Left renal pelvis (tissue), 4 donors: ENCODE results near the gene FAT1. TPM values are rescaled to one million over a fixed set of nuclear protein-coding genes. Genes with fewer than 3 reads are reported as not detected.

Experiments used
- DNase-seq, 4 donors: peaks; one replicate each; pipeline ENCODE4 v3.0.0-alpha.2; 2013; ENCODE audit warnings: low read depth in 4 of 4, low spot score in 3 of 4
- polyA plus RNA-seq, 4 donors: library from polyadenylated mRNA; unstranded; fragments of 120-200 nt; gene quantifications; one replicate each; pipeline ENCODE4 v1.2.1, GENCODE V29; 2013; ENCODE audit not compliant: insufficient read length in 4 of 4

FAT1 gene
- polyA plus RNA-seq, 4 donors: 84.3 to 242 (median 235) TPM

GRCh38 chr4:186754976-186755375 lies 31.3 kb upstream of the FAT1 start:
- DNase-seq: no peak

GRCh38 chr4:186752325-186752724 lies 28.7 kb upstream of the FAT1 start:
- DNase-seq: no peak

- DNase-seq: no peak
Measured at GRCh38 chr4:186749611-186750281, 26.1 kb upstream of the FAT1 start.

- no peak for DNase-seq
Measured at GRCh38 chr4:186746581-186746980, 22.9 kb upstream of the FAT1 start.

- DNase-seq: no peak
Measured at GRCh38 chr4:186743261-186743660, 19.6 kb upstream of the FAT1 start.

GRCh38 chr4:186740822-186741221 lies 17.2 kb upstream of the FAT1 start:
- no peak for DNase-seq

- no peak for DNase-seq
Measured at GRCh38 chr4:186739802-186740434, 16.3 kb upstream of the FAT1 start.

GRCh38 chr4:186739317-186739716 lies 15.7 kb upstream of the FAT1 start:
- DNase-seq: no peak

GRCh38 chr4:186738421-186738820 lies 14.8 kb upstream of the FAT1 start:
- no peak for DNase-seq

GRCh38 chr4:186737427-186737826 lies 13.8 kb upstream of the FAT1 start:
- no peak for DNase-seq

GRCh38 chr4:186736466-186736865 lies 12.8 kb upstream of the FAT1 start:
- no peak for DNase-seq

- DNase-seq: no peak
Measured at GRCh38 chr4:186734251-186734650, 10.6 kb upstream of the FAT1 start.

GRCh38 chr4:186733778-186734177 lies 10.1 kb upstream of the FAT1 start:
- no peak for DNase-seq

- DNase-seq: no peak
Measured at GRCh38 chr4:186730621-186731020, 7.0 kb upstream of the FAT1 start.

- no peak for DNase-seq
Measured at GRCh38 chr4:186729856-186730255, 6.2 kb upstream of the FAT1 start.

GRCh38 chr4:186728631-186729271 lies 5.1 kb upstream of the FAT1 start:
- no peak for DNase-seq

GRCh38 chr4:186727977-186728519 lies 4.4 kb upstream of the FAT1 start:
- no peak for DNase-seq

- no peak for DNase-seq
Measured at GRCh38 chr4:186727169-186727976, 3.7 kb upstream of the FAT1 start.

GRCh38 chr4:186726426-186727168 lies 2.9 kb upstream of the FAT1 start:
- peak; percentile 68 to 75 (median 72) for DNase-seq
